ENCODE results near the gene USP16.
"Not testable (repeated sequence)": the region's sequence is repeated elsewhere in the genome, so short reads cannot be mapped to it uniquely, and the experiment has no call there.

The USP16 gene

GRCh38 chr21:29007810-29008209, 16.7 kb upstream of the USP16 start:
- no peak for TF ChIP-seq JUND (IDR thresholded peaks at IDR 0.05; ENCODE audit: low read depth)
- DNase-seq (ENCODE audit: low read depth in 1 of 2, low spot score in 1 of 2): no peak
- in situ Hi-C loops (cut with HindIII; ENCODE audit: low pct_unique_long_range_greater_than_20kb, low sequenced_read_pairs): no loop called here

- TF ChIP-seq JUND (IDR thresholded peaks at IDR 0.05; ENCODE audit: low read depth): no peak
Observed at GRCh38 chr21:29008367-29008766, 16.1 kb upstream of the USP16 start.

GRCh38 chr21:29011236-29011635, 13.2 kb upstream of the USP16 start:
- in situ Hi-C loops (cut with HindIII; ENCODE audit: low pct_unique_long_range_greater_than_20kb, low sequenced_read_pairs); DNase-seq (ENCODE audit: low read depth in 1 of 2, low spot score in 1 of 2): not testable (repeated sequence)

More at GRCh38 chr21:29008367-29008766, 16.1 kb upstream of the USP16 start:
- no peak for DNase-seq (ENCODE audit: low read depth in 1 of 2, low spot score in 1 of 2)
- in situ Hi-C loops (cut with HindIII; ENCODE audit: low pct_unique_long_range_greater_than_20kb, low sequenced_read_pairs): no loop called here

GRCh38 chr21:29017639-29018237, 6.7 kb upstream of the USP16 start:
- DNase-seq (ENCODE audit: low read depth in 1 of 2, low spot score in 1 of 2): no peak
- no peak for TF ChIP-seq JUND (IDR thresholded peaks at IDR 0.05; ENCODE audit: low read depth)
- in situ Hi-C loops (cut with HindIII; ENCODE audit: low pct_unique_long_range_greater_than_20kb, low sequenced_read_pairs): no loop called here

GRCh38 chr21:29018540-29018939, 5.9 kb upstream of the USP16 start:
- no peak for TF ChIP-seq JUND (IDR thresholded peaks at IDR 0.05; ENCODE audit: low read depth)
- no peak for DNase-seq (ENCODE audit: low read depth in 1 of 2, low spot score in 1 of 2)
- in situ Hi-C loops (cut with HindIII; ENCODE audit: low pct_unique_long_range_greater_than_20kb, low sequenced_read_pairs): no loop called here

GRCh38 chr21:29022166-29022565, 2.3 kb upstream of the USP16 start:
- in situ Hi-C loops (cut with HindIII; ENCODE audit: low pct_unique_long_range_greater_than_20kb, low sequenced_read_pairs): no loop called here
- no peak for DNase-seq (ENCODE audit: low read depth in 1 of 2, low spot score in 1 of 2)
- TF ChIP-seq JUND (IDR thresholded peaks at IDR 0.05; ENCODE audit: low read depth): no peak

- in situ Hi-C loops (cut with HindIII; ENCODE audit: low pct_unique_long_range_greater_than_20kb, low sequenced_read_pairs): no loop called here
- peak in 1 of 2 experiments; percentile 12 for DNase-seq (ENCODE audit: low read depth in 1 of 2, low spot score in 1 of 2)
- TF ChIP-seq JUND (IDR thresholded peaks at IDR 0.05; ENCODE audit: low read depth): no peak
Observed at GRCh38 chr21:29025328-29025713, 853 bp downstream of the USP16 start.

GRCh38 chr21:29029524-29029923, 5.1 kb downstream of the USP16 start:
- DNase-seq (ENCODE audit: low read depth in 1 of 2, low spot score in 1 of 2): no peak
- in situ Hi-C loops (cut with HindIII; ENCODE audit: low pct_unique_long_range_greater_than_20kb, low sequenced_read_pairs): no loop called here
- TF ChIP-seq JUND (IDR thresholded peaks at IDR 0.05; ENCODE audit: low read depth): no peak

GRCh38 chr21:29030909-29031308, 6.4 kb downstream of the USP16 start:
- in situ Hi-C loops (cut with HindIII; ENCODE audit: low pct_unique_long_range_greater_than_20kb, low sequenced_read_pairs): no loop called here
- TF ChIP-seq JUND (IDR thresholded peaks at IDR 0.05; ENCODE audit: low read depth): no peak

GRCh38 chr21:29033301-29033700, 8.8 kb downstream of the USP16 start:
- no peak for TF ChIP-seq JUND (IDR thresholded peaks at IDR 0.05; ENCODE audit: low read depth)
- in situ Hi-C loops (cut with HindIII; ENCODE audit: low pct_unique_long_range_greater_than_20kb, low sequenced_read_pairs): no loop called here
- peak in 1 of 2 experiments; percentile 24 for DNase-seq (ENCODE audit: low read depth in 1 of 2, low spot score in 1 of 2)

More at GRCh38 chr21:29030909-29031308, 6.4 kb downstream of the USP16 start:
- DNase-seq (ENCODE audit: low read depth in 1 of 2, low spot score in 1 of 2): no peak

GRCh38 chr21:29033871-29034270, 9.4 kb downstream of the USP16 start:
- in situ Hi-C loops (cut with HindIII; ENCODE audit: low pct_unique_long_range_greater_than_20kb, low sequenced_read_pairs): no loop called here
- DNase-seq (ENCODE audit: low read depth in 1 of 2, low spot score in 1 of 2): no peak
- TF ChIP-seq JUND (IDR thresholded peaks at IDR 0.05; ENCODE audit: low read depth): no peak

GRCh38 chr21:29034678-29035077, 10.2 kb downstream of the USP16 start:
- no peak for TF ChIP-seq JUND (IDR thresholded peaks at IDR 0.05; ENCODE audit: low read depth)
- DNase-seq (ENCODE audit: low read depth in 1 of 2, low spot score in 1 of 2): no peak
- in situ Hi-C loops (cut with HindIII; ENCODE audit: low pct_unique_long_range_greater_than_20kb, low sequenced_read_pairs): no loop called here

GRCh38 chr21:29052224-29052623, 27.8 kb downstream of the USP16 start:
- in situ Hi-C loops (cut with HindIII; ENCODE audit: low pct_unique_long_range_greater_than_20kb, low sequenced_read_pairs): no loop called here
- DNase-seq (ENCODE audit: low read depth in 1 of 2, low spot score in 1 of 2): no peak
- TF ChIP-seq JUND (IDR thresholded peaks at IDR 0.05; ENCODE audit: low read depth): no peak

- in situ Hi-C loops (cut with HindIII; ENCODE audit: low pct_unique_long_range_greater_than_20kb, low sequenced_read_pairs): no loop called here
- no peak for DNase-seq (ENCODE audit: low read depth in 1 of 2, low spot score in 1 of 2)
- no peak for TF ChIP-seq JUND (IDR thresholded peaks at IDR 0.05; ENCODE audit: low read depth)
Observed at GRCh38 chr21:29053011-29053553, 28.6 kb downstream of the USP16 start.

Measured in T47D (cell line).